ENCODE data around the gene FGD5. TPM values are rescaled to one million over a fixed set of nuclear protein-coding genes. Genes with fewer than 3 reads are reported as not detected.
A peak's percentile ranks its signal among the peaks of the same experiment; 100 is the strongest.

The FGD5 gene
- total and polyA plus RNA-seq, 11 donors = 6.4 to 22.5 (median 14.9) TPM

DNA sequence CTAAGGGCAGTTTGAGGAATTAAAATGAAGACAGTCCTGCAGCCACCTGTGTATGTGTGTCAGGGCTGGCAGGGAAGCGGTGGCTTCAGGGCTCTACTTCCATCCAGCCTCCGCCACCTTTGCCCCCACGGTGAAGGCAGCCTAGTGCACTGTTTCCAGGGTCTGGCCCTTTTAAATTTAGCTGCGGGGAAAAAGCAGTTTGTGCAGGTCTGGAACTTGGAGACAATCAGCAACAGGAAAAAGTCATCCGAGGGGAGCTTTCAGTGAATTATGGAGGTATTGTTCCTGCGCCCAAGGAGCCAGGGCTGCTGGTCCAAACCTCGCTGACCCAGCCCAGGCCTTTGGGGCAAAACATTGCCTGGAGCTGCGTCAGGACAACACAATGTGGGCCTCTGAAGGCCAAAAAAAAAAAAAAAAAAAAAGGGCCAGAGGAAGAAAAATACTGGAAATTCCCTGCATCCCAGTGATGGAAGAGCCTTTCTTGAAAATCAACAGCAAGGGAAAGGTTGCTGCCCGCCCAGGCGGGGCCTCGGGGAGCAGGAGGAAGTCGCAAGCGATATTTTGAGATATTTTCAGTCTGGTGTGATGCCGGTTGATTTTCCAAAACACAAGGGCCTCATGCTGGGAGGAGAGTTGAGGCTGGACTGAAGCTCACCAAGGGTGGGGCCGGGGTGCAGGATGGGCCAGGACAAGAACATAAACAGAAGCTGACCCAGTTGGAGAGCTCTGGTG lies 25.5 kb upstream of the FGD5 start:
- TF ChIP-seq POLR2A (IDR thresholded peaks at IDR 0.05) = no peak
- TF ChIP-seq, protein P1, sequence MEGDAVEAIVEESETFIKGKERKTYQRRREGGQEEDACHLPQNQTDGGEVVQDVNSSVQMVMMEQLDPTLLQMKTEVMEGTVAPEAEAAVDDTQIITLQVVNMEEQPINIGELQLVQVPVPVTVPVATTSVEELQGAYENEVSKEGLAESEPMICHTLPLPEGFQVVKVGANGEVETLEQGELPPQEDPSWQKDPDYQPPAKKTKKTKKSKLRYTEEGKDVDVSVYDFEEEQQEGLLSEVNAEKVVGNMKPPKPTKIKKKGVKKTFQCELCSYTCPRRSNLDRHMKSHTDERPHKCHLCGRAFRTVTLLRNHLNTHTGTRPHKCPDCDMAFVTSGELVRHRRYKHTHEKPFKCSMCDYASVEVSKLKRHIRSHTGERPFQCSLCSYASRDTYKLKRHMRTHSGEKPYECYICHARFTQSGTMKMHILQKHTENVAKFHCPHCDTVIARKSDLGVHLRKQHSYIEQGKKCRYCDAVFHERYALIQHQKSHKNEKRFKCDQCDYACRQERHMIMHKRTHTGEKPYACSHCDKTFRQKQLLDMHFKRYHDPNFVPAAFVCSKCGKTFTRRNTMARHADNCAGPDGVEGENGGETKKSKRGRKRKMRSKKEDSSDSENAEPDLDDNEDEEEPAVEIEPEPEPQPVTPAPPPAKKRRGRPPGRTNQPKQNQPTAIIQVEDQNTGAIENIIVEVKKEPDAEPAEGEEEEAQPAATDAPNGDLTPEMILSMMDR (IDR thresholded peaks at IDR 0.05) = no peak

DNA sequence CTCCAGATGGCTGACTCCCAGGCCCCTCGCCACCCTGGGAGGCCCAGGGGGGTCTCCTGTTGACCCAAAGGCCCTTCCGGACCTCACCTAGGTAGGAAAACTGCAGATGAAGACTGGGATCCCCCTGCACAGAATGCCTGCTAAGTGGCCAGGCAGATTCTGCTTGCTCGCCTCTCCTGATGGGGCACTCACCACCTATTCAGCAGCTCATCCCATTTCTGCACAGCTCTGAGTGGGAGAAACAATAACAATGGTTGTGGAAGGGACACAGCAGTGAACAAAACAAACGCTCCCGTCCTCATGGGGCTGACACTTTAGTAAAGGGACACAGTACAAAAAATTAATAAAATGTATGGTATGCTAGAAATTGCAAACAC lies 24.9 kb upstream of the FGD5 start:
- no peak overlapping the region for H3K4me3 ChIP-seq
- TF ChIP-seq POLR2A (IDR thresholded peaks at IDR 0.05) = no peak
- TF ChIP-seq, protein P1 (IDR thresholded peaks at IDR 0.05) = no peak
- H3K27ac ChIP-seq = peak overlapping the region in 10 of 12 donors; percentile 21 to 78 (median 67)
- intact Hi-C loops (cut with DNase I) = loop anchor here in 6 of 10 donors (2.0 to 10.0 kb wide), 5 partner anchors 17 to 128 kb away; no protein-coding TSS in a partner anchor
- H3K9me3 ChIP-seq = no peaks in the 10 kb centered on the region
- ATAC-seq = no peak
- no peak for DNase-seq
- WGBS, 4 donors = 59 to 74% (median 64%) methylated on average over 5 of the region's 5 CpGs
- H3K4me1 ChIP-seq = peaks cover 0 to 43% (median 27%) of the 10 kb centered on the region in 12 donors
- no peaks in the 10 kb centered on the region for H3K36me3 ChIP-seq
- H3K27me3 ChIP-seq = peaks cover 0 to 3% (median 0%) of the 10 kb centered on the region in 9 donors

More for the DNA sequence above, 25.5 kb upstream of the FGD5 start:
- Histone ChIP-seq H3K36me3 (no peaks in the 10 kb centered on the region), H3K27me3 (peaks cover 0 to 3% (median 0%) of the 10 kb centered on the region in 9 donors), H3K4me1 (peaks cover 0 to 43% (median 27%) of the 10 kb centered on the region in 12 donors), H3K27ac (peak overlapping the region in 11 of 12 donors; percentile 21 to 78 (median 65)), H3K4me3 (no peak overlapping the region), H3K9me3 (no peaks in the 10 kb centered on the region)
- intact Hi-C loops (cut with DNase I) = loop anchor here in 6 of 10 donors (2.0 to 10.0 kb wide), 5 partner anchors 18 to 129 kb away; no protein-coding TSS in a partner anchor
- ATAC-seq (peak; percentile 55 to 85 (median 78)), DNase-seq (peak in 4 of 5 donors; percentile 45 to 67 (median 62))
- WGBS, 4 donors = 41 to 50% (median 48%) methylated on average over 15 of the region's 15 CpGs

DNA sequence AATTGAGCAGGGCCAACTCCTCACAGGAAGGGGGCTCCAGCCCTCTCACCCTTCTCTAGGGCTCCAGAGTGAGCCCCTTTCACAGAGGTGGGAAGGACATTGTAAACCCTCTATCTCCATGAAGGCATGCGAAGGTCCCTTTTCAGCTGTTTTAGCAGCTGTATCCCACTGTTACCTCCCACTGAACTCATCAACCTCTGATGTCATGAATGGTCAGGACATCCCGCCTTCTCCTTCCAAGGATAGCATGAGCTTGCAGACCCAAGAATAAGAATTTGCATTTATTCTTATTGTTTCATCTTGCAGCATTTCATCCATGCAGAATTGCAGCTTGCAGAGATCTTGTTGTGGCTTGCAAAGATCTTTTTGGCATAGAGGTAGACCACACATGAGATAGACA lies 24.3 kb upstream of the FGD5 start:
- DNase-seq = no peak
- TF ChIP-seq, protein P1 (IDR thresholded peaks at IDR 0.05) = no peak
- no peak for ATAC-seq
- H3K27me3 ChIP-seq = peaks cover 0 to 3% (median 0%) of the 10 kb centered on the region in 9 donors
- H3K9me3 ChIP-seq = peaks cover 0 to 2% (median 0%) of the 10 kb centered on the region in 12 donors
- no peak overlapping the region for H3K4me3 ChIP-seq
- peaks cover 0 to 43% (median 27%) of the 10 kb centered on the region in 12 donors for H3K4me1 ChIP-seq
- H3K36me3 ChIP-seq = no peaks in the 10 kb centered on the region
- intact Hi-C loops (cut with DNase I) = loop anchor here in 5 of 10 donors (5.0 to 10.0 kb wide), 3 partner anchors 50 to 128 kb away; no protein-coding TSS in a partner anchor
- H3K27ac ChIP-seq = peak overlapping the region in 8 of 12 donors; percentile 21 to 78 (median 67)
- 67 to 86% (median 71%) methylated on average over 2 of the region's 2 CpGs for WGBS, 4 donors

DNA sequence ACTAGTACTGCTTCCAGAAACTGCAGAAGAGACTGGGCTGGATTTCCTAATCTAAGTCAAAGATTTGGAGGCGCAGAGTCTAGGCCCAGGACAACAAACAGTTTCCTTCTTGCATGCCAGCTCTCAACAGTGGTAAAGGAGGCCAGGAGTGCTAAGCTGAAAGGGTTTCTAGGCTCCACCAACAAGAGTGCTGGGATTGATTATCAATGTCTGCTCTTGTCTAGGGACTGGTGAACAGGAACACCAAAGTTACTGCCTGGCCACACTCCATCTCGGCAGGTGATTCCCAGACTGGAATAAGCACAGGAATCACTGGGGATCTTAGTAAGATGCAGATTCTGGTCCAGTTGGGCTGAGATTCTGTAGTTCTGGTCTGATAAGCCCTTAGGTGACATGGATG lies 22.8 kb upstream of the FGD5 start:
- intact Hi-C loops (cut with DNase I) = loop anchor here in 1 of 10 donors (10.0 kb wide), 1 partner anchor 49 kb away; no protein-coding TSS in a partner anchor
- no peak for TF ChIP-seq POLR2A (IDR thresholded peaks at IDR 0.05)

More for the DNA sequence above, 22.8 kb upstream of the FGD5 start:
- peak in 1 of 5 donors; percentile 5 for DNase-seq
- peaks cover 0 to 6% (median 0%) of the 10 kb centered on the region in 12 donors for H3K9me3 ChIP-seq
- peaks cover 0 to 43% (median 27%) of the 10 kb centered on the region in 12 donors for H3K4me1 ChIP-seq
- H3K27ac ChIP-seq = peak overlapping the region in 1 of 12 donors; percentile 8
- WGBS, 4 donors = 54 to 64% (median 58%) methylated on average over 2 of the region's 2 CpGs
- ATAC-seq = no peak
- no peak overlapping the region for H3K4me3 ChIP-seq
- H3K27me3 ChIP-seq = peaks cover 0 to 3% (median 0%) of the 10 kb centered on the region in 9 donors
- no peaks in the 10 kb centered on the region for H3K36me3 ChIP-seq

Measured in heart left ventricle (tissue), 16 donors.